Measurements from ENCODE around the gene NUFIP2. TPM values are rescaled to one million over a fixed set of nuclear protein-coding genes. Genes with fewer than 3 reads are reported as not detected.
A peak's percentile ranks its signal among the peaks of the same experiment; 100 is the strongest.
"Not testable (repeated sequence)": the region's sequence is repeated elsewhere in the genome, so short reads cannot be mapped to it uniquely, and the experiment has no call there.

NUFIP2 gene
- 40.7 TPM for polyA plus RNA-seq (2013, experiment 1 of 2; ENCODE audit: insufficient read length)
- 30.4 TPM for polyA plus RNA-seq (2013, experiment 2 of 2; ENCODE audit: insufficient read length)

GRCh38 chr17:29293890-29294579 lies at the start of gene NUFIP2:
NUFIP2 (minus strand) TSS chr17:29294148; CDS start chr17:29294059, 89 bp downstream.
- DNase-seq = peak; percentile 98

GRCh38 chr17:29342158-29342765 lies 48.3 kb upstream of the NUFIP2 start:
- no peak for DNase-seq

DNA sequence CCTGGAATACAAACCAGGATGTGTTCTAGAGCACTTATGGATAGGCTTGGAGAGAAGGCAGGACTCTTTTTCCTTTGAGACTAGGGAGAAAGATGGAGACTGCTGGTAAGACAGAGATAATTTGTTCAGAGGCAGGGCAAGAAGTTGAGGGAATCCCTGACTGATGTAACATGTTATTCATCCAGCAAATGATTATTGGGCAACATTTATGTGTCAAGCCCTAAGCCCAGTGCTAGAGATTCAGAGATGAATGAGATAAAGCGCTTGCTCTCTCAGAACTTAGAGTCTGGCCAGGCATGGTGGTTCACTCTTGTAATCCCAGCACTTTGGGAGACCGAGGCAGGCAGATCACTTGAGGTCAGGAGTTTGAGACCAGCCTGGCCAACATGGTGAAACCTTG lies 47.8 kb upstream of the NUFIP2 start:
- peak; percentile 27 for DNase-seq

DNA sequence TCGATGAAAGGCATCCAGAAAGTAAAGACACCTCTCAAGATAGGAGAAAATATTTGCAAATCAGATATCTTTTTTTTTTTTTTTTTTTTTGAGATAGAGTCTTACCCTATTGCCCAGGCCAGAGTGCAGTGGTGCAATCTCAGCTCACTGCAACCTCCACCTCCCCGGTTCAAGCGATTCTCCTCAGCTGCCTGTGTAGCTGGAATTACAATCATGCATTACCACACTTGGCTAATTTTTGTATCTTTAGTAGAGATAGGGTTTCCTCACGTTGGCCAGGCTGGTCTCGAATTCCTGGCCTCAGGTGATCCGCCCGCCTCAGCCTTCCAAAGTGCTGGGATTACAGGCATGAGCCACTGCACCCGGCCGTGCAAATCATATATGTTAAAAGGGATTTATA lies 45.1 kb upstream of the NUFIP2 start:
- DNase-seq = not testable (repeated sequence)

DNA sequence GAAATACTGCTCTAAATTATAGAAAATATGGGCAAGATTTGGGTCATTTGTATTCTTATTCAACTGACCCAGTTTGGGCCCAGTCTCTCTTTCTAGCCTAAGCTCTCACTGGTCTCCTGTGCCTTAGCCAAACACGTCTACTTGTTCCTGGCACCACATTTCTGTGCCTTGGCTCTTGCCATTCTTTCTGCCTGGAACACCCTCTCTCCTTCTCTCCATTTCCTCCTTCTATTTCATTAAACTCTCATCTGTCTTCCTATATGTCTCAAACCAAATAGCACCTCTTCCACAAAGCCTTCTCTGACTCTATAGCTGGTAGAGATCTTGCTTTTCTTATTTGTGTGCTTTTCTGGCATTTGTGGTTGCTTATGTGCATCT lies 37.7 kb upstream of the NUFIP2 start:
- no peak for DNase-seq

DNA sequence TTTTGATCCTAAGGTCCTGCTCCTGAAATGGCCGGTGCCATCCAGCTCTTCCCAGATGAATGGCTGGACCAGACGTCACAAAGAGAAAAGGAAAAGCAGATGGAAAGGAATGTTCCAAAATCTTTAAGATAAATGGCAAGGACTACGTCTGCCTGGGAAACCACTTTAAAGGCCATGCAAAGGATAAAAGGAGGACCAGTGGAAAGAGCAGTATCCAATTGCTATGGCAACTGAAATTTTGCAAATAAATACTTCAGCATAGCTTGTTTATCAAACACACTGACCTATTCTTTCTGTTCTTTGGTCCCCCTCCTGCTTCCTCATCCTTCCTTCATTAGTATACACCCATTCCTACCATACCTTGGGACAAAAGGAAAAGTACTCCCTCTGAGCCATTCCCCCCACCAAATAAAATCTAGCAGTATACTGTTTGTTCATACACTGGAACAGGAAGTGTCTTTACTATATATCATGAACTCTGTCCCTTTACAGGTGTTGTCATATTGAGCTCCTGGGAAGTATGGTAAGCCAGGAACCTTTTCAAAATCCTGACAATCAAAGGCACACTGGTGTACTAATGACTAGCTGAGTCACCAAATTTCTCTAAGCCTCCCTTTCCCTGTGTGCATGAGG lies 37.2 kb upstream of the NUFIP2 start:
- no peak for DNase-seq

DNA sequence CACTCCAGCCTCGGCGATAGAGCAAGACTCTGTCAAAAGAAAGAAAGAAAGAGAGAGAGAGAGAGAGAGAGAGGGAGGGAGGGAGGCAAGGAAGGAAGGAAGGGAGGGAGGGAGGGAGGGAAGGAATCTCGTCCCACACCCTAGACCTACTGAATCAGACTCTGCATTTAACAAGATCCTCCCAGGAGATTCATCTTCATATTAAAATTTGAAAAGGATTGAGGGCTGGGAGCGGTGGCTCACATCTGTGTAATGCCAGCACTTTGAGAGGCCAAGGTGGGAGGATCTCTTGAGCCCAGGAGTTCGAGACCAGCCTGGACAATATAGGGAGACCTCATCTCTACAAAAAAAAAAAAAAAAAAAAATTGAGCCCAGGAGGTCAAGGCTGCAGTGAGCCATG lies 33.5 kb upstream of the NUFIP2 start:
- no peak for DNase-seq

DNA sequence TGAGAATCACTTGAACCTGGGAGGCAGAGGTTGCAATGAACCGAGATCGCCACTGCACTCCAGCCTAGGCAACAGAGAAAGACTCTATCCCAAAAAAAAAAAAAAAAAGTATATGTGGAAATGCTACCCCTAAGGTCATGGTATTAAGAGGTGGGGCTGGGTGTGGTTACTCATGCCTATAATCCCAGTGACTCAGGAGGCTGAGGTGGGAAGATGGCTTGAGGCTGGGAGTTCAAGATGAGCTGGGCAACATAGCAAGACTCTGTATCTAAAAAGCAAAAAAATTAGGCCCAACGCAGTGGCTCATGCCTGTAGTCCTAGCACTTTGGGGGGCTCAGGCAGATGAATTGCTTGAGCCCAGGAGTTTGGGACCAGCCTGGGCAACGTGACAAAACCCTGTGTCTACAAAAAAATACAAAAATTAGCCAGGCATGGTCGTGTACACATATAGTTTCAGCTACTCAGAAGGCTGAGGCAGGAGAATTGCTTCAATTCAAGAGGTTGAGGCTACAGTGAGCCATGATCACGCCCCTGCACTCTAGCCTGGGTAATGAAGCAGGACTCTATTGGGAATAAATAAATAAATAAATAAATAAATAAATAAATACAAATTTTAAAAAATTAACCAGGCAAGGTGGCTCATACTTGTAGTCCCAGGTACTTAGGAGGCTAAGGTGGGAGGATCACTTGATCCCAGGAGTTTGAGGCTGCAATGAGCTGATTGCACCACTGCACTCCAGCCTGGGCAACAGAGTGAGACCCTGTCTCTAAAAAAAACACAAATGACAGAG lies 32.3 kb upstream of the NUFIP2 start:
- no peak for DNase-seq

- no peak for DNase-seq
Measured at GRCh38 chr17:29322363-29322762, 28.4 kb upstream of the NUFIP2 start.

DNA sequence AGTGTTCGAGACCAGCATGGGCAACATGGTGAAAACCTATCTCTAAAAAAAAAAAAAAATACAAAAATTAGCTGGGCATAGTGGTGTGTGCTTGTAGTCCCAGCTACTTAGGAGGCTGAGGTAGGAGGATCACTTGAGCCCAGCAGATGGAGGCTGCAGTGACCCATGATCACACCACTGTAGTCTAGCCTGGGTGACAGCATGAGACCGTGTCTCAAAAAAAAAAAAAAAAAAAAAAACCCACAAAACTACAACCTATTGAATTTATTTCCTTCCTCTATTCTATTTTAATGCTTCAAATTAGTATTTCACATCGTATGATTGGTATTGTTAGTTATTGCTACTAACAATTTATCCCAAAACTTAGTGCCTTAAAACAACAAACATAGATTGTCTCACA lies 9.4 kb upstream of the NUFIP2 start:
- no peak for DNase-seq

- DNase-seq = no peak
Measured at GRCh38 chr17:29299031-29299430, 5.1 kb upstream of the NUFIP2 start.

- no peak for DNase-seq
Measured at GRCh38 chr17:29295420-29295819, 1.5 kb upstream of the NUFIP2 start.

DNA sequence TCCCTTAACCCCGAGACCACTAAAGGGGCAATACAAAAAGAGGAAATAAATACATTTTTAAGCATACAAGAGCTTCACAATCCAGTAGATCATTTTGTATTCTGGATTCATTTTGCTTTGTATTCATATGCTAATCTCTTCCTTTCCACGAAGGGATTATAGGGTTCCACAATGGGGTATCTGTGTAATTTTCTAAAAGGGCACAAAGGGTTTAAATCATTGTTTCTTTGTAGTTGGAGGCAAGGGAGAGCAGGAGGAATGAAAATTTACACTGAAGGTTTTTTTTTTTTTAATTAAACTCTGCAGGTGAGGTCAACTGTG lies 592 bp upstream of the NUFIP2 start:
- DNase-seq = no peak

GRCh38 chr17:29292992-29293889 lies 707 bp downstream of the NUFIP2 start:
- DNase-seq = peak; percentile 62

DNA sequence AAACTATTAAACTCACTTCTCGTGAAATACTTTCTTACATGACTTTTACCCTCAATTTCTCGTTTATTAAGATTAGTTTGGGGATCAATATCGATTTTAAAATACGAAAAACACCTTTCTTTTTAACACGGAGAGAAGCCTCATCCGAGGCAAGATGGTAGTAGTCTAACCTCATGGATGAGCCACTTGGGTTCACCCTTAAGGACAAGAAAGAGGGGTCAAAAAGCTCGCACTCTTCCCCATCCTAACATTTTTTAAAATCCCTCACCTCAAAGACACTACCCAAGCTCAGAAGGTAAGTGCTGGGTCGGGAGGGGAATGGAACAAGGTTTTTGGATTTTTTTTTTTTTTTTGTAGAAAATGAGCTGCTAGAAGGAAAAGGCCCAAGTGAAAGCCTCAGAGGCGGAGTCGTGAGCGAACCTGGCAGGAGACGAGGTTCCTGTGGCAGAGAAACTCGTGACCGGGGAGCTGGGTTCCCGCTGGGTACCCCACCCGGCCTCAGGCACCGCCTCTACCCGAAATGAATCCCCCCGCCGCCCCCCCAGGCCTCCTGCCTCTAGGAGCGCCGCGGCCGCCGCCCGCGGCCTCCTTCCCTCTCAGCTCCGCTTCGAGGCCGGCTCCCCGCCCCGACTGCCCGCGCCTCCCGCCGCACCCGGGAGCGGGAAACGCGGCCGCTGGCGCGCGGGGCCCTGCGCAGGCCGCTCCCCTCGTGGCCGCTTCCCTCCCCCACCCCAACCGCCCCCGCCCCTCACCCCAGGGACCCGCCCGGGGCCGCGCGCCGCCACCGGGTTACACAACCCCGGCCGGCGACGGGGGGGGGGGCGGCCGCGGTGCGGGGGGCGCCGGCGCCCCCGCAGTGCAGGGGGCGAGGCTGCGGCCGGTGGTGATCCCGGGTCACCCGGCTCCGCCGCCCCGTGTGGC lies 1.6 kb downstream of the NUFIP2 start:
- DNase-seq = peak; percentile 28

DNA sequence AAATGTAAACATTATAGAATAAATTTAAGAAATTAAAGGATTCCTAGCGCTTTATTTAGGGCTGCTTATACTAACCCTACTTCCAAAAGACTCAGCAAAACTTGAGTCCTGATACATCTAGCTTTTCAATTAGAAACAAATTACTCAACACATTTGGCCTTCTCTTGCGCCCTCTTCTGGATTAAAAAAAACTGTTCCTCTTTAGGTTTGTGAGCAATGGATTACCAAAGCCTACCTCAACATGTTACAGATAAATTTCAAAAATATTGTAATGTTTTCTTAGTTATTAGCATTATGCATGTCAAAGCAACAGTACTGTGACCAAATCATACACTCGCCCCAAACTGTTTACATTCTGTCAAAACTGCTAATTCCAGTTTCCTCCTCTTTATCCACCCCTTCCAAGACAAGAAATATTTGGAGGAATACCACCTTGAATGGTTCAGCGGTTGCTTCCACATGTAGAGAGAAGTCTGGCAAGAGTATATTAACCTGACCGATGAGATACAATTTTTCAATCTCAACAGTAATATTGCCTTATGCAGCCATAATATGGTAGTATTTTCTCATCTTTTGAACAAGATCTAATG lies 2.7 kb downstream of the NUFIP2 start:
- DNase-seq = peak; percentile 61

- no peak for DNase-seq
Measured at GRCh38 chr17:29289852-29290251, 4.1 kb downstream of the NUFIP2 start.

- no peak for DNase-seq
Measured at GRCh38 chr17:29283961-29284360, 10.0 kb downstream of the NUFIP2 start.

GRCh38 chr17:29283496-29283895 lies 10.5 kb downstream of the NUFIP2 start:
- DNase-seq = peak; percentile 8

DNA sequence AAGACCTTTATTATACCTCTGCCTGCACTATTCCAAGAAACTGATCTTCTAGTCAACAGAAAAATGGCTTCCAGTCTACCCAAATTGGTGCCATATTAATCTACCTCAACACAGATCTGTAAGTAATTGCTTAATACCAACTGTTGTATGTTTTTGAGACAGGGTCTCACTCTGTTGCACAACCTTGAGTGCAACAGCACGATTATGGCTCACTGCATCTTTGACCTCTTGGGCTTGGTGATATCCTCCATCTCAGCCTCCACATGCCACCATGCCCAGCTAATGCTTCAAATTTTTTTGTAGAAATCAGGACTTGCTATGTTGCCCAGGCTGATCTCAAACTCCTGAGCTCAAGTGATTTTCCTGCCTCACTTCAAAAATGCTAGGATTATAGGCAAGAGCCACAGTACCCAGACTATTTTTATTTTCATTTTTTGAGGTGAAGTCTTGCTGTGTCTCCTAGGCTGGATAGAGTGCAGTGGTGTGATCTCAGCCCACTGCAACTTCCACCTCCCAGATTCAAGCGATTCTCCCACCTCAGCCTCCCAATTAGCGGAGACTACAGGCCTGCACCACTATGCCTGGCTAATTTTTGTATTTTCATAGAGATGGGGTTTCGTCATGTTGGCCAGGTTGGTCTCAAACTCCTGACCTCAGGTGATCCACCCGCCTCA lies 14.4 kb downstream of the NUFIP2 start:
- DNase-seq = no peak

Data from fibroblast of skin of abdomen (primary cell).